ENCODE data around the gene MAP4K1. TPM values are rescaled to one million over a fixed set of nuclear protein-coding genes. Genes with fewer than 3 reads are reported as not detected.
A peak's percentile ranks its signal among the peaks of the same experiment; 100 is the strongest.

MAP4K1 gene
- polyA plus RNA-seq, 2 of the 4 experiments (the other 2 are of a cell fraction) = 1.2 to 2.6 TPM

- ChIA-PET CTCF (interaction anchor here (0.6 to 20.1 kb wide), 11 partner anchors 11 to 317 kb away, joined by 3 to 336 read pairs (median 4); no protein-coding TSS in a partner anchor), POLR2A (interaction anchor here (1.0 to 1.4 kb wide), 4 partner anchors 19 to 188 kb away, joined by 3 to 5 read pairs (median 4); partner anchors contain the start of gene EIF3K)
- 64% methylated on average over 7 of the region's 7 CpGs for WGBS (ENCODE audit: missing lambda C conversion rate)
- Histone ChIP-seq H3K27ac (peak overlapping the region; percentile 75 to 91), H3K4me1 (peaks cover 100% of the 10 kb centered on the region), H3K4me3 (no peak overlapping the region), H3K9me3 (no peaks in the 10 kb centered on the region), H3K4me2 (peak overlapping the region; percentile 77)
- 0 out of 2 replicates have a peak, but pooled peaks have one; percentile 22 for TF ChIP-seq HOXA7 (CRISPR knock-in tag; IDR thresholded peaks at IDR 0.05)
- peak; percentile 21 to 28; a peak in 2 of 4 replicates for TF ChIP-seq CEBPB (IDR thresholded peaks at IDR 0.05)
- no peak for TF ChIP-seq EHMT2 (IDR thresholded peaks at IDR 0.05; ENCODE audit: low read depth)
- TF ChIP-seq TFCP2L1 (CRISPR knock-in tag; IDR thresholded peaks at IDR 0.05) = 0 out of 2 replicates have a peak, but pooled peaks have one; percentile 69
- TF ChIP-seq PBX3 (IDR thresholded peaks at IDR 0.05) = 0 out of 2 replicates have a peak, but pooled peaks have one; percentile 27
- 0 out of 2 replicates have a peak, but pooled peaks have one; percentile 17 for TF ChIP-seq HOXB13 (CRISPR knock-in tag; IDR thresholded peaks at IDR 0.05; ENCODE audit: low read depth)
- no peak for TF ChIP-seq ZC3H11A (IDR thresholded peaks at IDR 0.05)
- peak; percentile 39; the same call in 1 of the 2 replicates for TF ChIP-seq EHF (CRISPR knock-in tag; IDR thresholded peaks at IDR 0.05)
- 0 out of 2 replicates have a peak, but pooled peaks have one; percentile 17 for TF ChIP-seq ATOH8 (CRISPR knock-in tag; IDR thresholded peaks at IDR 0.05; ENCODE audit: low read depth)
- peak in 1 of 2 experiments; percentile 9; a peak in 2 of 5 replicates for TF ChIP-seq JUN (IDR thresholded peaks at IDR 0.05)
- no peak for TF ChIP-seq CHD2 (IDR thresholded peaks at IDR 0.05; ENCODE audit: low read length, partially characterized antibody)
- TF ChIP-seq GATA3 (IDR thresholded peaks at IDR 0.05; ENCODE audit: borderline replicate concordance) = no peak
- peak; percentile 30; the same call in 1 of the 2 replicates for TF ChIP-seq POLR2AphosphoS2 (conservative IDR thresholded peaks at IDR 0.05; ENCODE audit: low read length)
- ATAC-seq (peak; percentile 8 to 19; a peak in 4 of 6 replicates), FAIRE-seq (peak; percentile 81), DNase-seq (ENCODE audit: low read depth in 1 of 2, low spot score in 1 of 2) (no peak)
These were observed 46.9 kb upstream of the MAP4K1 start for GRCh38 chr19:38664503-38665211.

GRCh38 chr19:38663957-38664502 is 46.3 kb upstream of the MAP4K1 start:
- no peak for ATAC-seq
- peak overlapping the region; percentile 75 to 91 for H3K27ac ChIP-seq
- no peak for FAIRE-seq
- peaks cover 100% of the 10 kb centered on the region for H3K4me1 ChIP-seq
- POLR2A ChIA-PET = interaction anchor here (1.0 to 1.4 kb wide), 3 partner anchors 19 to 189 kb away, joined by 3 to 5 read pairs (median 4); no protein-coding TSS in a partner anchor
- no peak overlapping the region for H3K4me3 ChIP-seq
- CTCF ChIA-PET = interaction anchor here (0.6 to 20.1 kb wide), 10 partner anchors 11 to 149 kb away, joined by 3 to 336 read pairs (median 6); no protein-coding TSS in a partner anchor
- H3K4me2 ChIP-seq = peak overlapping the region; percentile 77
- DNase-seq (ENCODE audit: low read depth in 1 of 2, low spot score in 1 of 2) = no peak
- H3K9me3 ChIP-seq = no peaks in the 10 kb centered on the region
- 85% methylated on average over 19 of the region's 19 CpGs for WGBS (ENCODE audit: missing lambda C conversion rate)
- TF ChIP-seq HOXB13 (CRISPR knock-in tag; IDR thresholded peaks at IDR 0.05; ENCODE audit: low read depth) (no peak), E2F6 (IDR thresholded peaks at IDR 0.05; ENCODE audit: borderline replicate concordance, low read depth) (no peak), BHLHE40 (IDR thresholded peaks at IDR 0.05; ENCODE audit: low read depth, low read length) (no peak), JUN (IDR thresholded peaks at IDR 0.05) (peak in 1 of 2 experiments; percentile 12; a peak in 1 of 5 replicates), NR3C1 (IDR thresholded peaks at IDR 0.05) (no peak), CTCF (IDR thresholded peaks at IDR 0.05) (no peak), NPAS2 (CRISPR knock-in tag; IDR thresholded peaks at IDR 0.05; ENCODE audit: borderline replicate concordance) (no peak), ATOH8 (CRISPR knock-in tag; IDR thresholded peaks at IDR 0.05; ENCODE audit: low read depth) (no peak), TP53 (CRISPR knock-in tag; IDR thresholded peaks at IDR 0.05) (no peak), POLR2AphosphoS2 (conservative IDR thresholded peaks at IDR 0.05; ENCODE audit: low read length) (peak; percentile 59), ZSCAN20 (CRISPR knock-in tag; IDR thresholded peaks at IDR 0.05) (no peak), CEBPB (IDR thresholded peaks at IDR 0.05) (no peak), HDAC2 (IDR thresholded peaks at IDR 0.05) (no peak), RCOR1 (IDR thresholded peaks at IDR 0.05; ENCODE audit: low read depth, low read length) (no peak), CHD4 (IDR thresholded peaks at IDR 0.05; ENCODE audit: borderline replicate concordance) (no peak), NFE2L2 (conservative IDR thresholded peaks at IDR 0.05; ENCODE audit: low read length) (no peak), ZFP36 (IDR thresholded peaks at IDR 0.05; ENCODE audit: borderline replicate concordance, partially characterized antibody) (peak; percentile 1), MAZ (IDR thresholded peaks at IDR 0.05; ENCODE audit: borderline replicate concordance, low read depth, low read length) (no peak), HMGXB4 (CRISPR knock-in tag; IDR thresholded peaks at IDR 0.05; ENCODE audit: borderline replicate concordance) (no peak), MAFK (IDR thresholded peaks at IDR 0.05; ENCODE audit: partially characterized antibody) (no peak)
